Mesenchymal stem cell (in vitro differentiated cells and primary cell): Measurements from ENCODE around the gene SH3RF2.

Source experiments
- DNase-seq: peaks from one replicate; pipeline ENCODE4 v3.0.0-alpha.2; 2013
- H2AFZ ChIP-seq: one replicate; pipeline ENCODE4 v1.6.1; 2013; ENCODE audit warnings: low read depth, mild to moderate bottlenecking, control low read depth, inconsistent platforms, low read length, moderate library complexity
- H2AK5ac ChIP-seq: 2 replicates; pipeline ENCODE4 v1.6.1; 2013; ENCODE audit warnings: low read length, moderate library complexity, mild to moderate bottlenecking, inconsistent platforms; ENCODE audit not compliant: severe bottlenecking
- H2BK120ac ChIP-seq: one replicate; pipeline ENCODE4 v1.6.1; 2013; ENCODE audit warnings: low read depth, mild to moderate bottlenecking, inconsistent platforms, low read length, moderate library complexity
- H2BK12ac ChIP-seq, 2 experiments: one replicate each; pipeline ENCODE4 v1.6.1; 2013; ENCODE audit warnings: inconsistent platforms in 2 of 2, low read length in 2 of 2, mild to moderate bottlenecking in 2 of 2, moderate library complexity in 2 of 2, control low read depth in 1 of 2
- H2BK15ac ChIP-seq: one replicate; pipeline ENCODE4 v1.6.1; 2013; ENCODE audit warnings: mild to moderate bottlenecking, low read depth, inconsistent platforms; ENCODE audit not compliant: poor library complexity, severe bottlenecking
- H2BK5ac ChIP-seq: 2 replicates; pipeline ENCODE4 v1.6.1; 2013; ENCODE audit warnings: low read depth, mild to moderate bottlenecking, low read length, control low read depth, inconsistent platforms; ENCODE audit not compliant: poor library complexity, severe bottlenecking
- H3K14ac ChIP-seq, 2 experiments: one replicate each; pipeline ENCODE4 v1.6.1; 2013; ENCODE audit warnings: inconsistent platforms in 2 of 2, low read length in 2 of 2, control low read depth in 1 of 2, mild to moderate bottlenecking in 1 of 2, moderate library complexity in 1 of 2
- H3K18ac ChIP-seq, 2 experiments: one replicate each; pipeline ENCODE4 v1.6.1; 2013; ENCODE audit warnings: inconsistent platforms in 2 of 2, low read length in 2 of 2, control low read depth in 1 of 2, low read depth in 1 of 2, mild to moderate bottlenecking in 1 of 2
- H3K23ac ChIP-seq, 2 experiments: one replicate each; pipeline ENCODE4 v1.6.1; 2013; ENCODE audit warnings: inconsistent platforms in 2 of 2, low read length in 2 of 2, mild to moderate bottlenecking in 2 of 2, moderate library complexity in 2 of 2, control low read depth in 1 of 2
- H3K27ac ChIP-seq: 2 replicates; pipeline ENCODE4 v1.5.1; 2013; ENCODE audit warnings: mild to moderate bottlenecking, moderate library complexity, low read length, control low read depth, inconsistent platforms; ENCODE audit not compliant: poor library complexity, severe bottlenecking
- H3K27me3 ChIP-seq, 2 experiments: 2 replicates each; pipeline versions ENCODE4 v1.6.1 to v1.7.0; 2013; ENCODE audit warnings: low read length in 2 of 2, mild to moderate bottlenecking in 2 of 2, moderate library complexity in 2 of 2, control low read depth in 1 of 2, inconsistent platforms in 1 of 2; ENCODE audit not compliant: control insufficient read depth in 1 of 2, insufficient read depth in 1 of 2
- H3K36me3 ChIP-seq, 2 experiments: 2 replicates each; pipeline versions ENCODE4 v1.6.1 to v1.7.0; 2013; ENCODE audit warnings: low read length in 2 of 2, control low read depth in 1 of 2, inconsistent platforms in 1 of 2, low read depth in 1 of 2, mild to moderate bottlenecking in 1 of 2; ENCODE audit not compliant: insufficient read depth in 2 of 2, control insufficient read depth in 1 of 2
- H3K4ac ChIP-seq, 2 experiments: one replicate each; pipeline ENCODE4 v1.6.1; 2013; ENCODE audit warnings: inconsistent platforms in 2 of 2, low read length in 2 of 2, mild to moderate bottlenecking in 2 of 2, moderate library complexity in 2 of 2, control low read depth in 1 of 2, low read depth in 1 of 2
- H3K4me1 ChIP-seq: 2 replicates; pipeline ENCODE4 v1.6.1; 2013; ENCODE audit warnings: low read depth, low read length, control low read depth; ENCODE audit not compliant: control insufficient read depth, insufficient read depth
- H3K4me2 ChIP-seq: 2 replicates; pipeline ENCODE4 v1.6.1; 2013; ENCODE audit warnings: low read length, mild to moderate bottlenecking, inconsistent platforms; ENCODE audit not compliant: poor library complexity, severe bottlenecking
- H3K4me3 ChIP-seq, 2 experiments: 2 replicates each; pipeline versions ENCODE4 v1.5.1 to v1.7.0; 2013; ENCODE audit warnings: low read length in 2 of 2, mild to moderate bottlenecking in 2 of 2, control low read depth in 1 of 2, low read depth in 1 of 2; ENCODE audit not compliant: insufficient read depth in 1 of 2
- H3K79me1 ChIP-seq: replicated peaks from 2 replicates; pipeline ENCODE4 v1.6.1; 2013; ENCODE audit warnings: mild to moderate bottlenecking, control low read depth, low read length, inconsistent platforms; ENCODE audit not compliant: poor library complexity, severe bottlenecking
- H3K9ac ChIP-seq: 2 replicates; pipeline ENCODE4 v1.7.0; 2013; ENCODE audit warnings: mild to moderate bottlenecking, low read length, moderate library complexity
- H3K9me3 ChIP-seq: 2 replicates; pipeline ENCODE4 v1.7.0; 2013; ENCODE audit warnings: mild to moderate bottlenecking, low read length; ENCODE audit not compliant: control insufficient read depth
- H4K8ac ChIP-seq: one replicate; pipeline ENCODE4 v1.6.1; 2013; ENCODE audit warnings: inconsistent platforms, mild to moderate bottlenecking, low read length, moderate library complexity
- H4K91ac ChIP-seq: one replicate; pipeline ENCODE4 v1.6.1; 2013; ENCODE audit warnings: mild to moderate bottlenecking, low read length, inconsistent platforms
- WGBS: methylation state at CpG from one replicate; pipeline ENCODE4 v1.1.7; 2013; ENCODE audit warnings: mixed read lengths; 5-methylcytosine and 5-hydroxymethylcytosine counted together

Gene SH3RF2

GRCh38 chr5:146101646-146102045 lies 165.3 kb downstream of the SH3RF2 start:
- no peak overlapping the region for H3K14ac ChIP-seq
- H3K18ac ChIP-seq, result no peak overlapping the region
- no peak overlapping the region for H3K4me3 ChIP-seq
- no peaks in the 10 kb centered on the region for H3K9me3 ChIP-seq
- H2AFZ ChIP-seq, result no peak overlapping the region
- no peak overlapping the region for H2AK5ac ChIP-seq
- H4K91ac ChIP-seq, result no peak overlapping the region
- no peak overlapping the region for H2BK15ac ChIP-seq
- H4K8ac ChIP-seq, result no peak overlapping the region
- no peak for DNase-seq
- H2BK5ac ChIP-seq, result no peak overlapping the region
- no peaks in the 10 kb centered on the region for H3K27me3 ChIP-seq
- no peak overlapping the region for H3K4me2 ChIP-seq
- no peak overlapping the region for H3K27ac ChIP-seq
- no peak overlapping the region for H2BK120ac ChIP-seq
- no peak overlapping the region for H3K9ac ChIP-seq
- no peak overlapping the region for H2BK12ac ChIP-seq
- H3K4ac ChIP-seq, result no peak overlapping the region
- no peaks in the 10 kb centered on the region for H3K4me1 ChIP-seq
- no peak overlapping the region for H3K23ac ChIP-seq
- H3K36me3 ChIP-seq, result peaks cover 0 to 14% of the 10 kb centered on the region in 2 experiments
- no peaks in the 10 kb centered on the region for H3K79me1 ChIP-seq
- no CpG with 5 or more reads among the region's 2 CpGs for WGBS

GRCh38 chr5:146103594-146103993 lies 167.2 kb downstream of the SH3RF2 start:
- Histone ChIP-seq H3K23ac (no peak overlapping the region), H3K9me3 (no peaks in the 10 kb centered on the region), H3K4ac (no peak overlapping the region), H2BK12ac (no peak overlapping the region), H3K9ac (no peak overlapping the region), H2BK5ac (no peak overlapping the region), H4K8ac (no peak overlapping the region), H2BK15ac (no peak overlapping the region), H3K36me3 (peaks cover 0 to 14% of the 10 kb centered on the region in 2 experiments), H3K4me3 (no peak overlapping the region), H3K4me1 (no peaks in the 10 kb centered on the region), H2AK5ac (no peak overlapping the region), H3K79me1 (no peaks in the 10 kb centered on the region), H3K27ac (no peak overlapping the region), H3K14ac (no peak overlapping the region), H2AFZ (no peak overlapping the region), H2BK120ac (no peak overlapping the region), H3K18ac (no peak overlapping the region), H3K27me3 (no peaks in the 10 kb centered on the region), H4K91ac (no peak overlapping the region), H3K4me2 (no peak overlapping the region)
- 67% methylated on average over 1 of the region's 1 CpG for WGBS
- no peak for DNase-seq

GRCh38 chr5:146105477-146105876 lies 169.1 kb downstream of the SH3RF2 start, which contains the start of gene PLAC8L1:
Gene PLAC8L1, minus strand, starts transcription at chr5:146105577. Its CDS starts 1,266 bp downstream, at chr5:146104311.
- Histone ChIP-seq H3K27me3 (no peaks in the 10 kb centered on the region), H3K9ac (no peak within 1 kb of the TSS), H3K4ac (no peak within 1 kb of the TSS), H3K4me3 (no peak within 1 kb of the TSS), H2BK5ac (no peak within 1 kb of the TSS), H2AK5ac (no peak within 1 kb of the TSS), H2AFZ (no peak within 1 kb of the TSS), H3K79me1 (no peaks in the 10 kb centered on the region), H3K4me2 (no peak within 1 kb of the TSS), H2BK120ac (no peak within 1 kb of the TSS), H2BK12ac (no peak within 1 kb of the TSS), H3K9me3 (no peaks in the 10 kb centered on the region), H3K18ac (no peak within 1 kb of the TSS), H2BK15ac (no peak within 1 kb of the TSS), H4K8ac (no peak within 1 kb of the TSS), H4K91ac (no peak within 1 kb of the TSS), H3K4me1 (no peaks in the 10 kb centered on the region), H3K23ac (no peak within 1 kb of the TSS), H3K36me3 (peaks cover 0 to 17% of the 10 kb centered on the region in 2 experiments), H3K27ac (no peak within 1 kb of the TSS), H3K14ac (no peak within 1 kb of the TSS)
- 83% methylated on average over 2 of the region's 2 CpGs for WGBS
- DNase-seq, result no peak

- Histone ChIP-seq H3K9ac (no peak overlapping the region), H3K14ac (no peak overlapping the region), H3K4me3 (no peak overlapping the region), H3K18ac (no peak overlapping the region), H2BK15ac (no peak overlapping the region), H4K8ac (no peak overlapping the region), H3K4ac (no peak overlapping the region), H2BK120ac (no peak overlapping the region), H2AFZ (no peak overlapping the region), H3K79me1 (no peaks in the 10 kb centered on the region), H3K4me1 (no peaks in the 10 kb centered on the region), H2BK5ac (no peak overlapping the region), H3K27ac (no peak overlapping the region), H3K23ac (no peak overlapping the region), H3K36me3 (peaks cover under 1 to 31% of the 10 kb centered on the region in 2 experiments), H3K27me3 (no peaks in the 10 kb centered on the region), H4K91ac (no peak overlapping the region), H3K4me2 (no peak overlapping the region), H3K9me3 (no peaks in the 10 kb centered on the region), H2AK5ac (no peak overlapping the region), H2BK12ac (no peak overlapping the region)
- WGBS, result 82% methylated on average over 1 of the region's 1 CpG
- DNase-seq, result peak; percentile 4
These were observed 171.5 kb downstream of the SH3RF2 start for GRCh38 chr5:146107901-146108300.
